Gastrocnemius medialis (tissue), 4 donors: ENCODE measurements around the gene DNMT1. TPM values are rescaled to one million over a fixed set of nuclear protein-coding genes. Genes with fewer than 3 reads are reported as not detected.
A peak's percentile ranks its signal among the peaks of the same experiment; 100 is the strongest.

Experiments
- ATAC-seq, 2 donors: fragments of 150-250 bp; one replicate each; pipeline ENCODE4 v1.9.1; 2016
- DNase-seq, 2 donors: peaks; one replicate each; pipeline ENCODE4 v3.0.0-alpha.2; 2019
- H3K27ac ChIP-seq, 4 donors: fragments of 200-600 bp; sonication (generic); 1 replicate in 1 of 4; 2 replicates in 3 of 4; pipeline ENCODE4 v1.5.1; 2016 to 2018; ENCODE audit warnings: mild to moderate bottlenecking in 2 of 4, moderate library complexity in 1 of 4
- H3K27me3 ChIP-seq, 3 donors: fragments of 200-600 bp; sonication (generic) in 2 of 3; 1 replicate in 1 of 3; 2 replicates in 2 of 3; pipeline versions ENCODE4 v1.5.1 to v1.6.0; 2016 to 2019; ENCODE audit warnings: mild to moderate bottlenecking in 1 of 3, moderate library complexity in 1 of 3
- H3K36me3 ChIP-seq, 2 donors: fragments of 200-600 bp; sonication (generic) in 1 of 2; one replicate each; pipeline ENCODE4 v1.5.1; 2017 to 2018
- H3K4me1 ChIP-seq, 2 donors: fragments of 200-600 bp; sonication (generic) in 1 of 2; one replicate each; pipeline ENCODE4 v1.5.1; 2016 to 2017; ENCODE audit warnings: mild to moderate bottlenecking in 2 of 2
- H3K4me3 ChIP-seq, 4 donors: fragments of 200-600 bp; sonication (generic) in 3 of 4; 1 replicate in 1 of 4; 2 replicates in 3 of 4; pipeline ENCODE4 v1.5.1; 2016 to 2019; ENCODE audit warnings: mild to moderate bottlenecking in 2 of 4
- H3K9me3 ChIP-seq, 3 donors: fragments of 200-600 bp; sonication (generic) in 2 of 3; 1 replicate in 1 of 3; 2 replicates in 2 of 3; pipeline ENCODE4 v1.5.1; 2016 to 2019
- CTCF ChIP-seq, 5 experiments: fragments of 450-650 bp in 3 of 5; fragments of 200-600 bp in 2 of 5; sonication (generic) in 2 of 5; IDR thresholded peaks in 4 of 5; conservative IDR thresholded peaks in 1 of 5; 1 replicate in 4 of 5; 2 replicates in 1 of 5; pipeline ENCODE4 v1.5.1; 2016 to 2019; ENCODE audit warnings: antibody characterized with exemption in 5 of 5, mild to moderate bottlenecking in 3 of 5, moderate library complexity in 3 of 5
- POLR2A ChIP-seq, 2 donors: fragments of 450-650 bp; IDR thresholded peaks; one replicate each; pipeline ENCODE4 v1.6.1; 2017; ENCODE audit warnings: antibody characterized with exemption in 2 of 2, mild to moderate bottlenecking in 2 of 2, moderate library complexity in 2 of 2
- in situ Hi-C, 4 donors: fragments of 200-750 bp; cut with MboI; loops; one replicate each; pipeline versions ENCODE4 v1.15.0 to v1.8.0; 2017; ENCODE audit warnings: low sequenced_read_pairs in 4 of 4
- intact Hi-C: fragments of 100-400 bp; cut with DNase I; formaldehyde crosslinking; loops from one replicate; pipeline ENCODE4 v1.15.1; 2023; ENCODE audit warnings: low total_unique reads
- total RNA-seq, 4 donors: library from RNA; depleted of rRNA; stranded (reverse); fragments of >200 nt; gene quantifications; one replicate each; pipeline versions ENCODE4 v1.1.0 to v1.2.3, GENCODE V29; 2016

The DNMT1 gene
- total RNA-seq, 4 donors from 2014 or later = 11.5 to 43.0 (median 17.7) TPM

GRCh38 chr19:10112037-10112761 lies 82.6 kb downstream of the DNMT1 start:
- no peak overlapping the region for H3K4me3 ChIP-seq
- intact Hi-C loops = loop anchor here (10.0 kb wide), 3 partner anchors 83 to 273 kb away; partner anchors contain the start of genes DNMT1, ICAM3, RAVER1 and TYK2
- in situ Hi-C loops = no loop called here
- DNase-seq = no peak
- H3K9me3 ChIP-seq = no peaks in the 10 kb centered on the region
- peaks cover 0 to 73% of the 10 kb centered on the region in 2 donors for H3K36me3 ChIP-seq
- H3K4me1 ChIP-seq = peaks cover 5 to 15% of the 10 kb centered on the region in 2 donors
- H3K27ac ChIP-seq = peak overlapping the region in 1 of 4 donors; percentile 27
- TF ChIP-seq CTCF (IDR thresholded peaks at IDR 0.05 in 4 of 5, conservative IDR thresholded peaks at IDR 0.05 in 1 of 5) (no peak), POLR2A (IDR thresholded peaks at IDR 0.05) (no peak)
- no peak for ATAC-seq
- H3K27me3 ChIP-seq = no peaks in the 10 kb centered on the region

GRCh38 chr19:10111405-10111811 lies 83.3 kb downstream of the DNMT1 start, which contains the start of gene P2RY11:
Gene P2RY11 (plus strand): TSS chr19:10111693. CDS start chr19:10111722, 29 bp downstream.
- no peaks in the 10 kb centered on the region for H3K27me3 ChIP-seq
- peak within 1 kb of the TSS in 1 of 4 donors; percentile 27 for H3K27ac ChIP-seq
- intact Hi-C loops = loop anchor here (10.0 kb wide), 3 partner anchors 83 to 273 kb away; partner anchors contain the start of genes DNMT1, ICAM3, RAVER1 and TYK2
- H3K36me3 ChIP-seq = peaks cover 0 to 65% of the 10 kb centered on the region in 2 donors
- in situ Hi-C loops = no loop called here
- DNase-seq = no peak
- H3K9me3 ChIP-seq = no peaks in the 10 kb centered on the region
- no peak for ATAC-seq
- TF ChIP-seq CTCF (IDR thresholded peaks at IDR 0.05 in 4 of 5, conservative IDR thresholded peaks at IDR 0.05 in 1 of 5) = no peak
- no peak for TF ChIP-seq POLR2A (IDR thresholded peaks at IDR 0.05)
- peaks cover 9 to 22% of the 10 kb centered on the region in 2 donors for H3K4me1 ChIP-seq
- no peak within 1 kb of the TSS for H3K4me3 ChIP-seq

DNA sequence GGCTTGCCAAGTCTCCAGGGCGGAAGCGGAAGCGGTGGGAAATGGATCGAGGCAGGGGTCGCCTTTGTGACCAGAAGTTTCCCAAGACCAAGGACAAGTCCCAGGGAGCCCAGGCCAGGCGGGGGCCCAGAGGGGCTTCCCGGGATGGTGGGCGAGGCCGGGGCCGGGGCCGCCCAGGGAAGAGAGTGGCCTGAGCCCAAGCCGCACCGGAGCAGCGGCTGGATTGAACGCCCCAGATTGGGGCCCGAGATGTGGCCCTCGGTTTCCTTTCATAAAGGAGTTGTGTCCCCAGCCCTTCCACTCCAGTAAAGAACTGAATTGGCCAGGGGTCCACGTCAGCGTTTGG lies 83.8 kb downstream of the DNMT1 start:
- H3K9me3 ChIP-seq = no peaks in the 10 kb centered on the region
- no peak overlapping the region for H3K4me3 ChIP-seq
- peaks cover 7 to 19% of the 10 kb centered on the region in 2 donors for H3K4me1 ChIP-seq
- intact Hi-C loops = loop anchor here (10.0 kb wide), 3 partner anchors 84 to 274 kb away; partner anchors contain the start of genes DNMT1, ICAM3, RAVER1 and TYK2
- DNase-seq = no peak
- TF ChIP-seq POLR2A (IDR thresholded peaks at IDR 0.05) = no peak
- no peak for TF ChIP-seq CTCF (IDR thresholded peaks at IDR 0.05 in 4 of 5, conservative IDR thresholded peaks at IDR 0.05 in 1 of 5)
- H3K27ac ChIP-seq = no peak overlapping the region
- ATAC-seq = no peak
- H3K27me3 ChIP-seq = no peaks in the 10 kb centered on the region
- in situ Hi-C loops = no loop called here
- H3K36me3 ChIP-seq = peaks cover 0 to 61% of the 10 kb centered on the region in 2 donors

DNA sequence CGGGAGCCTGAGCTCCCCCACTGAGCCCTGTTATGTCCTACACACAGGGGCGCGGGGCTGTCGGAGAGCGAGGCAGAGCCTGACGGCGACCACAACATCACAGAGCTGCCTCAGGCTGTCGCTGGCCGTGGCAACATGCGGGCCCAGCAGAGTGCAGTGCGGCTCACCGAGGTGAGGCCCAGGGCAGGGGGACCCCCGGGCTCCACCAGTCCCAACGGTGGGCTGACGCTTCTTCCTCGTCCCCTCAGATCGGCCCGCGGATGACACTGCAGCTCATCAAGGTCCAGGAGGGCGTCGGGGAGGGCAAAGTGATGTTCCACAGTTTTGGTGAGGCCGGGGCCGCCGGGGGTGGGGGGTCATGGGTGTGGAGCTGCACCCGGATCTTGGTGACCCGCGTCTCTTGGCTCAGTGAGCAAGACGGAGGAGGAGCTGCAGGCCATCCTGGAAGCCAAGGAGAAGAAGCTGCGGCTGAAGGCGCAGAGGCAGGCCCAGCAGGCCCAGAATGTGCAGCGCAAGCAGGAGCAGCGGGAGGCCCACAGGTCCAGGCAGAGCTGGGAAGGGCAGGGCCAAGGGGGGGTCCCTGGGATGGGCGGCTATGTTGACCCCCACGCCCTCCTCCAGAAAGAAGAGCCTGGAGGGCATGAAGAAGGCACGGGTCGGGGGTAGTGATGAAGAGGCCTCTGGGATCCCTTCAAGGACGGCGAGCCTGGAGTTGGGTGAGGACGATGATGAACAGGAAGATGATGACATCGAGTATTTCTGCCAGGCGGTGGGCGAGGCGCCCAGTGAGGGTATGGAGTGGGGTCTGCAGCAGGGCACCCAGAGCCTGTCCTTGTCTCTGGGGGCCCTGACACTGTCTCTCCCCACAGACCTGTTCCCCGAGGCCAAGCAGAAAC lies 84.4 kb downstream of the DNMT1 start:
- in situ Hi-C loops (no loop called here), intact Hi-C loops (loop anchor here (10.0 kb wide), 3 partner anchors 84 to 274 kb away; partner anchors contain the start of genes DNMT1, ICAM3, RAVER1 and TYK2)
- no peak for DNase-seq
- peaks cover 0 to 55% of the 10 kb centered on the region in 2 donors for H3K36me3 ChIP-seq
- H3K27ac ChIP-seq = no peak overlapping the region
- H3K4me1 ChIP-seq = peaks cover 7 to 15% of the 10 kb centered on the region in 2 donors
- no peak for ATAC-seq
- no peaks in the 10 kb centered on the region for H3K9me3 ChIP-seq
- TF ChIP-seq POLR2A (IDR thresholded peaks at IDR 0.05) = no peak
- TF ChIP-seq CTCF (IDR thresholded peaks at IDR 0.05 in 4 of 5, conservative IDR thresholded peaks at IDR 0.05 in 1 of 5) = no peak
- no peaks in the 10 kb centered on the region for H3K27me3 ChIP-seq
- H3K4me3 ChIP-seq = no peak overlapping the region
